ENCODE data around the gene TBX1. TPM values are rescaled to one million over a fixed set of nuclear protein-coding genes. Genes with fewer than 3 reads are reported as not detected.

Gene TBX1
- total and polyA plus RNA-seq, 2 of the 13 experiments (the other 11 are each of a cell fraction or from before 2014, with no cell fraction given) = not detected

DNA sequence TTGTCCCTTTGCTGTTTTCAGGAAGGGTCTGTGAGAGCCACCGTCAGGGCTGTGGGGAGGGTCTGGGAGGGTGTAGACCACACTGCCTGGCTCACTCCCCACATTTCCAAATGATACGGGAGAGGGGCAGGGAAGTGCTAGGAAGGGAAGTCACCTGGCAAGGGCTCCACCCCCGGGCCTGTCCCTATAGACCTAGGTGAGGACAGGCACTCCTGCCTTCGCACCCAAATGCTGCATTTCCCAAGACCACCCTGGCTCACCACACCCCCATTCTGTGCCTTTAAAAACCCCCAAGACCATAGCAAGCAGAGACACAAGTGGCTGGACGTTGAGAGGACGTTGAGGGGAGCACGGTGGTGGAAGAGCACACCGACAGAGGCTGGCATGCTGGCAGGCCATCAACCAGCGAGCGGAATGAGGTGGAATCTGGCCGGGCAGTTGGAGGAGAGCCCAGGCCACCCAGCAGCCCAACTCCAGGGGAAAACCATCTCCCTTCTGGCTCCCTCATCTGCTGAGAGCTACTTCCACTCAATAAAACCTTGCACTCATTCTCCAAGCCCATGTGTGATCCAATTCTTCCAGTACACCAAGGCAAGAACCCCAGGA, 48.4 kb downstream of the TBX1 start:
- Histone ChIP-seq H2AFZ (ENCODE audit: low read length) (no peak overlapping the region), H3K9me3 (ENCODE audit: low read length) (no peaks in the 10 kb centered on the region), H3K79me2 (ENCODE audit: insufficient read depth, low read length) (no peaks in the 10 kb centered on the region), H3K9ac (ENCODE audit: insufficient read depth, low read depth, low read length) (no peak overlapping the region), H3K27ac (ENCODE audit: extremely low read length, insufficient read depth, low read length) (no peak overlapping the region), H3K4me2 (ENCODE audit: low read depth, low read length) (no peak overlapping the region), H3K36me3 (replicated peaks in 1 of 2; ENCODE audit: control insufficient read depth in 1 of 2, insufficient read depth in 2 of 2, low read length in 2 of 2) (no peaks in the 10 kb centered on the region), H3K27me3 (ENCODE audit: control insufficient read depth in 1 of 2, insufficient read depth in 2 of 2, low read length in 2 of 2) (no peaks in the 10 kb centered on the region), H3K4me3 (replicated peaks in 1 of 3; ENCODE audit: insufficient read depth in 1 of 3, low read depth in 2 of 3, low read length in 3 of 3) (no peak overlapping the region), H3K4me1 (ENCODE audit: insufficient read depth, low read length) (no peaks in the 10 kb centered on the region), H4K20me1 (ENCODE audit: insufficient read depth, low read length) (no peaks in the 10 kb centered on the region)
- intact Hi-C loops (cut with micrococcal nuclease; ENCODE audit: unreplicated experiment) = no loop called here
- BruUV-seq (replicated peaks) = no TSS peak
- no peak for TF ChIP-seq MXI1 (IDR thresholded peaks at IDR 0.05; ENCODE audit: borderline replicate concordance, low read depth, low read length)
- no peak for TF ChIP-seq ZNF768 (CRISPR knock-in tag; IDR thresholded peaks at IDR 0.05)
- no peak for TF ChIP-seq SMARCE1 (IDR thresholded peaks at IDR 0.05; ENCODE audit: borderline replicate concordance)
- no peak for TF ChIP-seq ZSCAN29 (CRISPR knock-in tag; conservative IDR thresholded peaks at IDR 0.05)
- no peak for TF ChIP-seq GZF1 (CRISPR knock-in tag; IDR thresholded peaks at IDR 0.05)
- no peak for TF ChIP-seq NCOA2 (CRISPR knock-in tag; IDR thresholded peaks at IDR 0.05)
- no peak for TF ChIP-seq SRSF1 (optimal IDR thresholded peaks at IDR 0.05; ENCODE audit: low read depth, low read length)
- TF ChIP-seq, protein P1, sequence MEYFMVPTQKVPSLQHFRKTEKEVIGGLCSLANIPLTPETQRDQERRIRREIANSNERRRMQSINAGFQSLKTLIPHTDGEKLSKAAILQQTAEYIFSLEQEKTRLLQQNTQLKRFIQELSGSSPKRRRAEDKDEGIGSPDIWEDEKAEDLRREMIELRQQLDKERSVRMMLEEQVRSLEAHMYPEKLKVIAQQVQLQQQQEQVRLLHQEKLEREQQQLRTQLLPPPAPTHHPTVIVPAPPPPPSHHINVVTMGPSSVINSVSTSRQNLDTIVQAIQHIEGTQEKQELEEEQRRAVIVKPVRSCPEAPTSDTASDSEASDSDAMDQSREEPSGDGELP (IDR thresholded peaks at IDR 0.05; ENCODE audit: borderline replicate concordance, low read depth) = no peak
- TF ChIP-seq, protein P2, sequence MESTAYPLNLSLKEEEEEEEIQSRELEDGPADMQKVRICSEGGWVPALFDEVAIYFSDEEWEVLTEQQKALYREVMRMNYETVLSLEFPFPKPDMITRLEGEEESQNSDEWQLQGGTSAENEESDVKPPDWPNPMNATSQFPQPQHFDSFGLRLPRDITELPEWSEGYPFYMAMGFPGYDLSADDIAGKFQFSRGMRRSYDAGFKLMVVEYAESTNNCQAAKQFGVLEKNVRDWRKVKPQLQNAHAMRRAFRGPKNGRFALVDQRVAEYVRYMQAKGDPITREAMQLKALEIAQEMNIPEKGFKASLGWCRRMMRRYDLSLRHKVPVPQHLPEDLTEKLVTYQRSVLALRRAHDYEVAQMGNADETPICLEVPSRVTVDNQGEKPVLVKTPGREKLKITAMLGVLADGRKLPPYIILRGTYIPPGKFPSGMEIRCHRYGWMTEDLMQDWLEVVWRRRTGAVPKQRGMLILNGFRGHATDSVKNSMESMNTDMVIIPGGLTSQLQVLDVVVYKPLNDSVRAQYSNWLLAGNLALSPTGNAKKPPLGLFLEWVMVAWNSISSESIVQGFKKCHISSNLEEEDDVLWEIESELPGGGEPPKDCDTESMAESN (CRISPR knock-in tag; conservative IDR thresholded peaks at IDR 0.05) = no peak
- TF ChIP-seq ZNF335 (CRISPR knock-in tag; IDR thresholded peaks at IDR 0.05) = no peak
- no peak for TF ChIP-seq ZNF530 (CRISPR knock-in tag; IDR thresholded peaks at IDR 0.05; ENCODE audit: low read depth)
- no peak for ATAC-seq
- POLR2A ChIA-PET = no interaction called here
- DNase-seq (ENCODE audit: low spot score) = no peak
- CTCF ChIA-PET (ENCODE audit: low intra/inter-chr PET ratio, low total read pairs) = no interaction called here
- in situ Hi-C loops (cut with HindIII; ENCODE audit: extremely low pct_ligation_motif_present, low pct_unique_long_range_greater_than_20kb) = no loop called here
- 62% methylated on average over 11 of the region's 11 CpGs for WGBS (ENCODE audit: low lambda C conversion rate)
- no peak for FAIRE-seq
